ENCODE results near the gene CDH23.

The CDH23 gene

GRCh38 chr10:71631007-71631861 is 234.5 kb downstream of the CDH23 start:
- in situ Hi-C loops (cut with HindIII; ENCODE audit: low sequenced_read_pairs): no loop called here

- in situ Hi-C loops (cut with HindIII; ENCODE audit: low sequenced_read_pairs): no loop called here
Observed at GRCh38 chr10:71632200-71632820, 235.6 kb downstream of the CDH23 start.

- in situ Hi-C loops (cut with HindIII; ENCODE audit: low sequenced_read_pairs): no loop called here
Observed at GRCh38 chr10:71632896-71633600, 236.3 kb downstream of the CDH23 start.

- in situ Hi-C loops (cut with HindIII; ENCODE audit: low sequenced_read_pairs): no loop called here
Observed at GRCh38 chr10:71633920-71634319, 237.2 kb downstream of the CDH23 start.

GRCh38 chr10:71634531-71635164 is 237.9 kb downstream of the CDH23 start:
- in situ Hi-C loops (cut with HindIII; ENCODE audit: low sequenced_read_pairs): no loop called here

- in situ Hi-C loops (cut with HindIII; ENCODE audit: low sequenced_read_pairs): no loop called here
Observed at GRCh38 chr10:71635251-71635866, 238.6 kb downstream of the CDH23 start.

- in situ Hi-C loops (cut with HindIII; ENCODE audit: low sequenced_read_pairs): no loop called here
Observed at GRCh38 chr10:71635867-71636266, 239.1 kb downstream of the CDH23 start.

- in situ Hi-C loops (cut with HindIII; ENCODE audit: low sequenced_read_pairs): no loop called here
Observed at GRCh38 chr10:71636588-71636987, 239.9 kb downstream of the CDH23 start.

GRCh38 chr10:71637305-71637704 is 240.6 kb downstream of the CDH23 start:
- in situ Hi-C loops (cut with HindIII; ENCODE audit: low sequenced_read_pairs): no loop called here

- in situ Hi-C loops (cut with HindIII; ENCODE audit: low sequenced_read_pairs): no loop called here
Observed at GRCh38 chr10:71638064-71638821, 241.5 kb downstream of the CDH23 start.

GRCh38 chr10:71638822-71639719 is 242.4 kb downstream of the CDH23 start:
- in situ Hi-C loops (cut with HindIII; ENCODE audit: low sequenced_read_pairs): no loop called here

- in situ Hi-C loops (cut with HindIII; ENCODE audit: low sequenced_read_pairs): no loop called here
Observed at GRCh38 chr10:71640607-71641006, 243.9 kb downstream of the CDH23 start.

GRCh38 chr10:71641449-71641848 is 244.7 kb downstream of the CDH23 start:
- in situ Hi-C loops (cut with HindIII; ENCODE audit: low sequenced_read_pairs): no loop called here

GRCh38 chr10:71641986-71642385 is 245.3 kb downstream of the CDH23 start:
- in situ Hi-C loops (cut with HindIII; ENCODE audit: low sequenced_read_pairs): no loop called here

GRCh38 chr10:71643904-71644303 is 247.2 kb downstream of the CDH23 start:
- in situ Hi-C loops (cut with HindIII; ENCODE audit: low sequenced_read_pairs): no loop called here

- in situ Hi-C loops (cut with HindIII; ENCODE audit: low sequenced_read_pairs): no loop called here
Observed at GRCh38 chr10:71644307-71645180, 247.8 kb downstream of the CDH23 start.

GRCh38 chr10:71645185-71645584 is 248.5 kb downstream of the CDH23 start:
- in situ Hi-C loops (cut with HindIII; ENCODE audit: low sequenced_read_pairs): no loop called here

GRCh38 chr10:71646037-71646436 is 249.3 kb downstream of the CDH23 start:
- in situ Hi-C loops (cut with HindIII; ENCODE audit: low sequenced_read_pairs): no loop called here

All from endothelial cell of hepatic sinusoid (primary cell).